ENCODE results near the gene C1QTNF8. TPM values are rescaled to one million over a fixed set of nuclear protein-coding genes. Genes with fewer than 3 reads are reported as not detected.

C1QTNF8 gene
- total RNA-seq, 1 experiment from 2014 or later: not detected

DNA sequence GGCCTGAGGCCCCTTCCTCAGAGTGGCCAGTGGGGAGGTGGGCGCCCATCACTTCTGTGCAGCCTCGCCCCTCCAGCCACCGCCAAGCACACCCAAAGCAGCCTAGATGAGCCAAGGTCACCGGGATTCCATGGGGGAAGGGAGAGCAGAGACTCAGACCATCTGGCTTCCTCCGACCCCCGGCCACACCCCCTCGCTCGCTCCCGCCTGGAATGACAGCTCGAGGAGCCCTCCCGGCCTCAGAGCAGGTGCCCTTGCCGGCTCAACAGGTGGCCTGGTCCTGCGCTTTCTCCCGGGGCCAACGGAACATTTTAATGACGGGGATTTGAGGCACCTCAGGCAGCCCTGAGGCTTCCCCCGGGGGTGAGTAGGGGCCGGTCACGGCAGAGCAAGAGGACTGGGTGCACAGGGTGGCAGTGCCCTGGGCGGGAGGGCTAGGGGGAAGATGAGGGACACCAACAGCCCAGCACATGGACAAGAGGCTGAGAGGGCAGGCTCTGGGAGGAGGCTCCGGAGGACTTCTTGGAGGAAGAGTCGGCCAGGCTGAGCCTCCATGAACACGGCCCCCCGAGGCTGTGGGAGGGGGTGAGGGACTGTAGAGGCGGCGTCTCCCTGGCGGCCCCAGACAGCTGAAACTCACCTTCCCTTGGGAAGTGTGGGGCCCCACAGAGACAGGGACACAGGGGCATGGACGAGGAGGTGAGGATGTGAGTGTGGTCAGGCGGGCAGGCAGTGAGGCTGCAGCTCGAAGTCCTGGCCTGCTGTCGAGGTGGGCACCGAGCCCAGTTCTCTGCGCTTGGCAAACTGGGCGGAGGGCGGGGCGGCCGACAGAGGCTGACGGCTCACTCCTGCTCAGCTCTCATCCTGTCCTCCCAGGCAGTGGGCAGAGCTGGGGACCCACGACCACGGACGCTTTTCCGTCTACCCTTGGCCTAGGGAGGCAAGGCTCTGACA lies 12.5 kb upstream of the C1QTNF8 start:
- no peaks in the 10 kb centered on the region for H3K9me3 ChIP-seq (ENCODE audit: low read length)
- H2AFZ ChIP-seq (ENCODE audit: low read length): no peak overlapping the region
- no peaks in the 10 kb centered on the region for H3K36me3 ChIP-seq (ENCODE audit: insufficient read depth, low read length)
- no peaks in the 10 kb centered on the region for H3K79me2 ChIP-seq (ENCODE audit: low read length)
- H3K9ac ChIP-seq (ENCODE audit: low read length): no peak overlapping the region
- no peak overlapping the region for H3K4me3 ChIP-seq (ENCODE audit: low read length)
- peaks cover 11% of the 10 kb centered on the region; the same call in 1 of the 2 replicates for H4K20me1 ChIP-seq (ENCODE audit: insufficient read depth, low read depth, low read length)
- DNase-seq: no peak
- H3K9me2 ChIP-seq (replicated peaks; ENCODE audit: insufficient read depth, low read length): no peaks in the 10 kb centered on the region
- no peak overlapping the region for H3K27ac ChIP-seq (ENCODE audit: low read length)
- H3K4me2 ChIP-seq (ENCODE audit: low read depth, low read length, poor library complexity, severe bottlenecking): no peak overlapping the region
- H3K4me1 ChIP-seq (ENCODE audit: low read length): no peaks in the 10 kb centered on the region
- H3K27me3 ChIP-seq (ENCODE audit: low read length): no peaks in the 10 kb centered on the region

DNA sequence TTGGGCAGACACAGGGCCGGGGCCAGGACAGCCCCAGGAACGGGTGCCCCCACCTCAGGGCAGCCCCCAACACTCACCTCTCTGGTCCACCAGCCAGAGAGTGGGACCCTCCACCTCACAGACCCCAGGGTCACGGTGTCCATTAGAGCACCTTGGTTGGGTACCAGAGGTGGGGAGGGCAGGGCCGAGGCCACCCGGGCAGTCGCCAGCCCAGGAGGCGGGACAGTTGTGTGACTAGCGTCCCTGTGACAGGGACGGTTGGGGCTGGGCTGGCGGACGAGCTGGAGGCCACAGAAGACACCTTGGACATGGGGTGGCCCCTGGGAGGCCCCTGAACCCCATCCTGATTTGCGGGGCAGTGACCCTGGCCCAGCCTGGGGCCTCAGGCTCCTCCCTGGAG lies 11.7 kb upstream of the C1QTNF8 start:
- Histone ChIP-seq H3K36me3 (ENCODE audit: insufficient read depth, low read length) (no peaks in the 10 kb centered on the region), H4K20me1 (ENCODE audit: insufficient read depth, low read depth, low read length) (peaks cover 18% of the 10 kb centered on the region; the same call in 1 of the 2 replicates), H3K27me3 (ENCODE audit: low read length) (no peaks in the 10 kb centered on the region), H3K4me2 (ENCODE audit: low read depth, low read length, poor library complexity, severe bottlenecking) (no peak overlapping the region), H3K9me2 (replicated peaks; ENCODE audit: insufficient read depth, low read length) (no peaks in the 10 kb centered on the region), H3K4me1 (ENCODE audit: low read length) (no peaks in the 10 kb centered on the region), H3K9me3 (ENCODE audit: low read length) (no peaks in the 10 kb centered on the region), H3K9ac (ENCODE audit: low read length) (no peak overlapping the region), H2AFZ (ENCODE audit: low read length) (no peak overlapping the region), H3K4me3 (ENCODE audit: low read length) (no peak overlapping the region), H3K27ac (ENCODE audit: low read length) (no peak overlapping the region), H3K79me2 (ENCODE audit: low read length) (no peaks in the 10 kb centered on the region)
- no peak for DNase-seq

DNA sequence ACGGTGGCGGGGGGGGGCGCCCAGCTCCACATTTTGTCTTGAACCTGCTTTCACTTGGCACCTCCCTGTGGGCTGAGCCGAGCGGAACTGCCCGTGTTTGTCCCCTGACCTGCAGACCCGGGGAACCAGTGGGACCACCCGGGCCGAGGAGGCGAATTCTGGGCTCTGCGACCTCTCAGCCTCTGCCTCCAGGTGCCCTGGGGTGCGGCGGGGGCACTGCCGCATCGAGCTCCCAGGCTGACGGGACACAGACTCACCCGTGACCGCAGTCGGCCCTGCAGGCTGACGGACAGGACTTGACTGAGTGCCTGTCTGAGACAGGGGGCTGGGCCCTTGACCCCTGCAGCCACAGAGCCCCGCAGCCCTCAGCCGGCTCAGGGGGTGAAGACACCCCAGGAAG lies 11.1 kb upstream of the C1QTNF8 start:
- H3K27me3 ChIP-seq (ENCODE audit: low read length): no peaks in the 10 kb centered on the region
- no peak overlapping the region for H3K9ac ChIP-seq (ENCODE audit: low read length)
- no peaks in the 10 kb centered on the region for H3K79me2 ChIP-seq (ENCODE audit: low read length)
- H2AFZ ChIP-seq (ENCODE audit: low read length): no peak overlapping the region
- H3K9me3 ChIP-seq (ENCODE audit: low read length): no peaks in the 10 kb centered on the region
- H3K4me2 ChIP-seq (ENCODE audit: low read depth, low read length, poor library complexity, severe bottlenecking): no peak overlapping the region
- H3K4me3 ChIP-seq (ENCODE audit: low read length): no peak overlapping the region
- no peaks in the 10 kb centered on the region for H3K9me2 ChIP-seq (replicated peaks; ENCODE audit: insufficient read depth, low read length)
- DNase-seq: no peak
- no peaks in the 10 kb centered on the region for H3K4me1 ChIP-seq (ENCODE audit: low read length)
- H3K36me3 ChIP-seq (ENCODE audit: insufficient read depth, low read length): no peaks in the 10 kb centered on the region
- H4K20me1 ChIP-seq (ENCODE audit: insufficient read depth, low read depth, low read length): peaks cover 18% of the 10 kb centered on the region; the same call in 1 of the 2 replicates
- H3K27ac ChIP-seq (ENCODE audit: low read length): no peak overlapping the region

- Histone ChIP-seq H3K9me2 (replicated peaks; ENCODE audit: insufficient read depth, low read length) (no peaks in the 10 kb centered on the region), H3K4me2 (ENCODE audit: low read depth, low read length, poor library complexity, severe bottlenecking) (no peak overlapping the region), H3K4me3 (ENCODE audit: low read length) (no peak overlapping the region), H3K4me1 (ENCODE audit: low read length) (no peaks in the 10 kb centered on the region), H3K27me3 (ENCODE audit: low read length) (no peaks in the 10 kb centered on the region), H4K20me1 (ENCODE audit: insufficient read depth, low read depth, low read length) (peaks cover 18% of the 10 kb centered on the region; the same call in 1 of the 2 replicates), H3K79me2 (ENCODE audit: low read length) (no peaks in the 10 kb centered on the region), H3K9me3 (ENCODE audit: low read length) (no peaks in the 10 kb centered on the region), H3K27ac (ENCODE audit: low read length) (no peak overlapping the region), H2AFZ (ENCODE audit: low read length) (no peak overlapping the region), H3K9ac (ENCODE audit: low read length) (no peak overlapping the region), H3K36me3 (ENCODE audit: insufficient read depth, low read length) (no peaks in the 10 kb centered on the region)
- DNase-seq: no peak
These were observed 10.6 kb upstream of the C1QTNF8 start for GRCh38 chr16:1106659-1107058.

GRCh38 chr16:1105888-1106620 lies 10.0 kb upstream of the C1QTNF8 start:
- peak; percentile 85 for DNase-seq
- Histone ChIP-seq H3K9ac (ENCODE audit: low read length) (no peak overlapping the region), H3K4me2 (ENCODE audit: low read depth, low read length, poor library complexity, severe bottlenecking) (no peak overlapping the region)

DNA sequence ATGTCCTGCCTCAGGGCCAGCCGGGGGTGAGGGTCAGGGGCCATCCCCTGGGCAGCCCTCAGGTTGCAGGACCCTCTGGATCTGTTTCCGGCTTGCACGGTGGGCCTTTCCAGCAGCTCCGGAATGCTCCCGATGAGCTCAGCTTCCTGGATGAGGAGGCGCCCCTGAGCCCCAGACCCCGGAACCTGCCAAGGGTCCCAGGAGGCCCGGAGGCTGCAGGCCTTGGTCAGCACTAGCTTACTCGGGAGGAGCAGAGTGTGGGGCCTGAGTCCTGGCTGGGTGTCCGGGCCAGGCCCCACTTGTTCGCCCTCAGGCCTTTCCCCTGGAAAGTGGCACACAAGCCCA lies 7.6 kb upstream of the C1QTNF8 start:
- Histone ChIP-seq H3K9ac (ENCODE audit: low read length) (no peak overlapping the region), H3K27ac (ENCODE audit: low read length) (no peak overlapping the region), H3K9me3 (ENCODE audit: low read length) (no peaks in the 10 kb centered on the region), H4K20me1 (ENCODE audit: insufficient read depth, low read depth, low read length) (peaks cover 18% of the 10 kb centered on the region; the same call in 1 of the 2 replicates), H3K79me2 (ENCODE audit: low read length) (no peaks in the 10 kb centered on the region), H3K4me3 (ENCODE audit: low read length) (no peak overlapping the region), H3K36me3 (ENCODE audit: insufficient read depth, low read length) (no peaks in the 10 kb centered on the region), H3K9me2 (replicated peaks; ENCODE audit: insufficient read depth, low read length) (no peaks in the 10 kb centered on the region), H2AFZ (ENCODE audit: low read length) (no peak overlapping the region), H3K27me3 (ENCODE audit: low read length) (no peaks in the 10 kb centered on the region), H3K4me2 (ENCODE audit: low read depth, low read length, poor library complexity, severe bottlenecking) (no peak overlapping the region), H3K4me1 (ENCODE audit: low read length) (no peaks in the 10 kb centered on the region)
- DNase-seq: no peak

More at GRCh38 chr16:1105888-1106620, 10.0 kb upstream of the C1QTNF8 start:
- Histone ChIP-seq H3K9me2 (replicated peaks; ENCODE audit: insufficient read depth, low read length) (no peaks in the 10 kb centered on the region), H3K36me3 (ENCODE audit: insufficient read depth, low read length) (no peaks in the 10 kb centered on the region), H4K20me1 (ENCODE audit: insufficient read depth, low read depth, low read length) (peaks cover 18% of the 10 kb centered on the region; the same call in 1 of the 2 replicates), H2AFZ (ENCODE audit: low read length) (no peak overlapping the region), H3K27me3 (ENCODE audit: low read length) (no peaks in the 10 kb centered on the region), H3K4me1 (ENCODE audit: low read length) (no peaks in the 10 kb centered on the region), H3K79me2 (ENCODE audit: low read length) (no peaks in the 10 kb centered on the region), H3K27ac (ENCODE audit: low read length) (no peak overlapping the region), H3K4me3 (ENCODE audit: low read length) (no peak overlapping the region), H3K9me3 (ENCODE audit: low read length) (no peaks in the 10 kb centered on the region)

GRCh38 chr16:1102921-1103635 lies 7.0 kb upstream of the C1QTNF8 start:
- H3K9me3 ChIP-seq (ENCODE audit: low read length): no peaks in the 10 kb centered on the region
- no peak overlapping the region for H3K4me2 ChIP-seq (ENCODE audit: low read depth, low read length, poor library complexity, severe bottlenecking)
- H2AFZ ChIP-seq (ENCODE audit: low read length): no peak overlapping the region
- H3K4me3 ChIP-seq (ENCODE audit: low read length): no peak overlapping the region
- H3K4me1 ChIP-seq (ENCODE audit: low read length): no peaks in the 10 kb centered on the region
- no peaks in the 10 kb centered on the region for H3K36me3 ChIP-seq (ENCODE audit: insufficient read depth, low read length)
- peak; percentile 85 for DNase-seq
- H3K9me2 ChIP-seq (replicated peaks; ENCODE audit: insufficient read depth, low read length): no peaks in the 10 kb centered on the region
- H3K27ac ChIP-seq (ENCODE audit: low read length): no peak overlapping the region
- H3K27me3 ChIP-seq (ENCODE audit: low read length): no peaks in the 10 kb centered on the region
- no peaks in the 10 kb centered on the region for H3K79me2 ChIP-seq (ENCODE audit: low read length)
- H4K20me1 ChIP-seq (ENCODE audit: insufficient read depth, low read depth, low read length): peaks cover 18% of the 10 kb centered on the region; the same call in 1 of the 2 replicates
- H3K9ac ChIP-seq (ENCODE audit: low read length): no peak overlapping the region

DNA sequence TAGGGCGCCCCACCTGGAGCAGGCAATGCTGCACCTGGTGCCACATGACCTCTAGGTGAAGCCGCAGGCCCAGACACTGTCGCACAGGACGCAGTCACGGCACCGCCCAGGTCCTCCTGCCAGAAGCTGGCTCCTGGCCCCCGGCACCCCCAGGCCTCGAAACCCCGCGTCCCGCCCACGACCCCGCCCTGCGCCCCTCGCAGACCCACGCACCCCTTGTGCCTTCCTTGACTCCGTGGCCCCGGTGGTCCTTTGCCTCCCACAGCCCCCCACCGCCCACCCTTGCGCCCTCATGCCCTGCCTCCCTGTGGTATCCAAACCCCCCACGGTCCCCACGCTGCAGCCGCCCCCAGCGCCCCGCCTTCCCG lies 6.3 kb upstream of the C1QTNF8 start:
- no peaks in the 10 kb centered on the region for H3K27me3 ChIP-seq (ENCODE audit: low read length)
- H2AFZ ChIP-seq (ENCODE audit: low read length): no peak overlapping the region
- no peak for DNase-seq
- H3K36me3 ChIP-seq (ENCODE audit: insufficient read depth, low read length): no peaks in the 10 kb centered on the region
- no peak overlapping the region for H3K27ac ChIP-seq (ENCODE audit: low read length)
- H3K79me2 ChIP-seq (ENCODE audit: low read length): no peaks in the 10 kb centered on the region
- no peaks in the 10 kb centered on the region for H3K9me2 ChIP-seq (replicated peaks; ENCODE audit: insufficient read depth, low read length)
- no peak overlapping the region for H3K4me2 ChIP-seq (ENCODE audit: low read depth, low read length, poor library complexity, severe bottlenecking)
- no peak overlapping the region for H3K4me3 ChIP-seq (ENCODE audit: low read length)
- H4K20me1 ChIP-seq (ENCODE audit: insufficient read depth, low read depth, low read length): peaks cover 18% of the 10 kb centered on the region; the same call in 1 of the 2 replicates
- peaks cover 3% of the 10 kb centered on the region; the same call in 1 of the 2 replicates for H3K4me1 ChIP-seq (ENCODE audit: low read length)
- no peaks in the 10 kb centered on the region for H3K9me3 ChIP-seq (ENCODE audit: low read length)
- no peak overlapping the region for H3K9ac ChIP-seq (ENCODE audit: low read length)

All from Karpas-422 (cell line).